Muscle of back (tissue), 13 donors: ENCODE measurements around the gene CNOT11. TPM values are rescaled to one million over a fixed set of nuclear protein-coding genes. Genes with fewer than 3 reads are reported as not detected.
"Not testable (repeated sequence)": the region's sequence is repeated elsewhere in the genome, so short reads cannot be mapped to it uniquely, and the experiment has no call there.

Source experiments
- DNase-seq, 3 donors: peaks; one replicate each; pipeline versions ENCODE4 v3.0.0 to v3.0.0-alpha.2; 2013
- long read RNA-seq, 9 donors: transcript quantifications; one replicate each; lab custom pipeline, GENCODE V29; 2026
- polyA plus RNA-seq, 10 donors: library from polyadenylated mRNA; unstranded; fragments of 120-200 nt; gene quantifications; one replicate each; pipeline ENCODE4 v1.2.1, GENCODE V29; 2013; ENCODE audit not compliant: insufficient read length in 10 of 10

The CNOT11 gene
- polyA plus RNA-seq, result 10 to 100 TPM; 27.8 to 42.0 (median 35.8) TPM
- long read RNA-seq, donor 1, transcript CNOT11-201 (7 exons, 2,599 nt), result major isoform, 10 of 15 reads
- long read RNA-seq, donor 1, partial matches to known transcripts, result 5 of 15 reads
- long read RNA-seq, donor 1, other reads (novel, unspliced or antisense), result 0 of 15 reads
- long read RNA-seq, donor 2, transcript CNOT11-201 (7 exons, 2,599 nt), result major isoform, 7 of 7 reads
- long read RNA-seq, donor 2, partial matches to known transcripts, result 0 of 7 reads
- long read RNA-seq, donor 2, other reads (novel, unspliced or antisense), result 0 of 7 reads
- long read RNA-seq, donor 3, result 0 reads
- long read RNA-seq, donor 4, transcript CNOT11-201 (7 exons, 2,599 nt), result major isoform, 8 of 8 reads
- long read RNA-seq, donor 4, partial matches to known transcripts, result 0 of 8 reads
- long read RNA-seq, donor 4, other reads (novel, unspliced or antisense), result 0 of 8 reads
- long read RNA-seq, donor 5, transcript CNOT11-201 (7 exons, 2,599 nt), result major isoform, 8 of 16 reads
- long read RNA-seq, donor 5, partial matches to known transcripts, result 8 of 16 reads
- long read RNA-seq, donor 5, other reads (novel, unspliced or antisense), result 0 of 16 reads
- long read RNA-seq, donor 6, transcript CNOT11-201 (7 exons, 2,599 nt), result major isoform, 11 of 32 reads
- long read RNA-seq, donor 6, partial matches to known transcripts, result 21 of 32 reads
- long read RNA-seq, donor 6, other reads (novel, unspliced or antisense), result 0 of 32 reads
- long read RNA-seq, donor 7, transcript CNOT11-201 (7 exons, 2,599 nt), result major isoform, 7 of 13 reads
- long read RNA-seq, donor 7, partial matches to known transcripts, result 5 of 13 reads
- long read RNA-seq, donor 7, other reads (novel, unspliced or antisense), result 0 of 13 reads
- long read RNA-seq, donor 8, transcript CNOT11-201 (7 exons, 2,599 nt), result major isoform, 5 of 32 reads
- long read RNA-seq, donor 8, partial matches to known transcripts, result 16 of 32 reads
- long read RNA-seq, donor 8, other reads (novel, unspliced or antisense), result 11 of 32 reads
- long read RNA-seq, donor 9, partial matches to known transcripts, result 0 of 3 reads
- long read RNA-seq, donor 9, other reads (novel, unspliced or antisense), result 0 of 3 reads

- peak; percentile 99 to 100 (median 100) for DNase-seq
Measured at GRCh38 chr2:101252408-101253012, at the start of gene CNOT11. TSS of gene CNOT11 (plus strand) at chr2:101252886. CDS start at chr2:101252965, 79 bp downstream.

DNA sequence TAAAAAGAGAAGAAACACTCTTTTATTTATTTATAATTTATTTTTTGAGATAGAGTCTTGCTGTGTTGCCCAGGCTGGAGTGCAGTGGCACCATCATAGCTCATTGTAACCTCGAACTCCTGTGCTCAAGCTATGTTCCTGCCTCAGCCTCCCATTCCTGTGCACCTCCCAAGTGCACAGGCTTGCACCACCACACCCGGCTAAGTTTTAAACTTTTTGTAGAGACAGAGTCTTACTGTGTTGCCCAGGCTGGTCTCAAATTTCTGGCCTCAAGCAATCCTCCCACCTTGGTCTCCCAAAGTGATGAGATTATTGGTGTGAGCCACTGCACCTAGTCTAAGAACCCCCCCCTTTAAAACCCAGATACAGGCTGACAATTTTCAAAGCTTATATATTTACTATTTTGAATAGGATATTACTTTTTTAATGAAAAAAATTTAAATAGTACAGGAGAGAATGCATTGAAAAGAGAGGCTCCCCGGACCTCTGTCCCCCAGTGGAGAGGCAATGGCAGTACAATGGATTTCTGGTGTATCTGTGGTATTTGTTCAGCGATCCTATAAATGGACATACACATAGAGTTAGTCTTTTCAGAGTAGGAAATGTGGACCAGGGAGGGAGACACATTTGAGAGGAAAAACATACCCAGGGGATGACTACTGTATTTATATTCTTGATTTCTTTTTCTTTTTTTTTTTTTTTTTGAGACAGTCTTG, 48.1 kb upstream of the CNOT11 start:
- DNase-seq, result no peak

GRCh38 chr2:101205521-101206479, 46.9 kb upstream of the CNOT11 start:
- peak; percentile 57 to 80 (median 62) for DNase-seq

GRCh38 chr2:101208830-101209229, 43.9 kb upstream of the CNOT11 start:
- no peak for DNase-seq

GRCh38 chr2:101219246-101219645, 33.4 kb upstream of the CNOT11 start:
- no peak for DNase-seq

DNA sequence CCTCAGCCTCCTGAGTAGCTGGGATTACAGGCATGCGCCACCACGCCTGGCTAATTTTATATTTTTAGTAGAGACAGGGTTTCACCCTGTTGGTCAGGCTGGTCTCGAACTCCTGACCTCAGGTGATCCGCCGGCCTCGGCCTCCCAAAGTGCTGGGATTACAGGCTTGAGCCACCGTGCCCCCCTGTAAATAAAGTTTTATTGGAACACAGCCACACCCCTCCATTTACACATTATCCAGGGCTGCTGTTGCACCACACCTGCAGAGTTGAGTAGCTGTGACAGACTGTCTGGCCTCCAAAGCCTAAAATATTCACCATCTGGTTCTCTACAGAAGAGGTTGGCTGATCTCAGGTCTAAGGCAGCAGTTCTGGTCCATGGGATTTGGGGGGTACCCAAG, 32.6 kb upstream of the CNOT11 start:
- DNase-seq, result not testable (repeated sequence)

DNA sequence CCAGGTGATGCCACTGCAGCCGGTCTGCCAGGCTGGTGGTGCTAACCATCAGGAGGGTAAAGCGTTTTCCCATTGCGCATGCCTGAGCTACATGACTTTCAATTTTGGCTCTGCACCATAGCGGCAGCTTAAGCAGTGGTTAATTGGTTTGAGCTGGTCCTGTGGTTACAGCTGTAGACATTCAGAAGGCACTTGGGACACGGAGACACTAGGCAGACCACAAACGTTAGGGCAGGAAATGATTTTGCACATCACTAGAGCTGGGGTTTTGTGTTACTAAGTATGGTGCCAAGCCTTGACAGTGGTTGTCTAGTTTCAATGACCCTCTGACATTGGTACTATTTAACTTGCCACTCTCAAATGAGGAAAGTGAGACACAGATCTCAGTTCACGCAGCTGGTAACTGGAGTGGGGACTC, 28.9 kb upstream of the CNOT11 start:
- DNase-seq, result no peak

- no peak for DNase-seq
Measured at GRCh38 chr2:101230541-101231001, 22.1 kb upstream of the CNOT11 start.

- DNase-seq, result no peak
Measured at GRCh38 chr2:101231240-101231639, 21.4 kb upstream of the CNOT11 start.

DNA sequence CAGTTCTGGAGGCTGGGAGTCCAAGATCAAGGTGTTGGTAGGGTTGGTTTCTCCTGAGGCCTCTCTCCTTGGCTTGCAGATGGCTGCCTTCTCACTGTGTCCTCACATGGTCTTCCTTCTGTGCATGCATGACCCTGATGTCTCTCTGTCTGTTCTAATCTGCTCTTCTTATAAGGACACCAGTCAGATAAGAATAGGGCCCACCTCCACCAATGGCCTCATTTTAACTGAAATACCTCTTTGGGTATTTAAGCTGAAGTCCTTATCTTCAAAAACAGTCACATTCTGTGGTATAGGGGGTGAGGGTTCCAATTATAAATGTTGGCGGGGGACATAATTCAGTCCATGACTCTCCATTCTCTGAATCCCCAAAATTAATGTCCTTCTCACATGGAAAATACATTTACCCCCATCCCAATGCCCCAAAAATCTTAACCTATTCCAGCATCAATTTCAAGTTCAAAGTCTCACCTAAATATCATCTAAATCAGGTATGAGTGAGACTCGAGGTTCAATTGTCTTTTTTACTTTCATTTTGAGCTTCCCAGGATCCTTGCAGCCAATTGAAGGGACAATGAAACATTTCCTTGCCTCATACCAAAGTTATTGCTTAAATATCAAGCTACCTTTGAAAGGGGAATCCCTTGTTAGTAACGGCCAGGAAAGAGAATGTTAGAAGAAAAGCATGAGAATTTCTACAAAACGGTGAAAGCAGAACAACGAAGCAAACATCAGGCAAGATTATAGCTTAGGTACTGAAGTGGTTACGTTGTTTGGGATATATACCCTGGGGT, 20.6 kb upstream of the CNOT11 start:
- DNase-seq, result no peak

DNA sequence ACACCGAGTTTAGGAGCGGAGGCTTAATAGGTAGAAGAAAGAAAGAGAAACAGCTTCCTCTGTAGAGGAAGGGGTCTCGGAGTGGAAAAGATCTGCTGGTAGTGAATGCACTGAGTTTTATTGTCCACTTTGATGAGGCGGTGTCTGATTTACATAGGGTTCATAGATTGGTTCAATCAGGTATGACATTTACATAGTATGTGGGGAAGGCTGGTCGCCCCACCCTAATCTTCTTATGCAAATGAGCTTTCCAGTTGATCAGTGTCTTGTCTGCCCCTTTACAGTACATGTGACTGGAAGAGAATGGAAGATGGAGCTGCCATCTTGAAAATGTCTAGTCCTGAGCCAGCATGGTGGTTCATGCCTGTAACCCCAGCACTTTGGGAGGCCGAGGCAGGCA, 19.9 kb upstream of the CNOT11 start:
- DNase-seq, result no peak

DNA sequence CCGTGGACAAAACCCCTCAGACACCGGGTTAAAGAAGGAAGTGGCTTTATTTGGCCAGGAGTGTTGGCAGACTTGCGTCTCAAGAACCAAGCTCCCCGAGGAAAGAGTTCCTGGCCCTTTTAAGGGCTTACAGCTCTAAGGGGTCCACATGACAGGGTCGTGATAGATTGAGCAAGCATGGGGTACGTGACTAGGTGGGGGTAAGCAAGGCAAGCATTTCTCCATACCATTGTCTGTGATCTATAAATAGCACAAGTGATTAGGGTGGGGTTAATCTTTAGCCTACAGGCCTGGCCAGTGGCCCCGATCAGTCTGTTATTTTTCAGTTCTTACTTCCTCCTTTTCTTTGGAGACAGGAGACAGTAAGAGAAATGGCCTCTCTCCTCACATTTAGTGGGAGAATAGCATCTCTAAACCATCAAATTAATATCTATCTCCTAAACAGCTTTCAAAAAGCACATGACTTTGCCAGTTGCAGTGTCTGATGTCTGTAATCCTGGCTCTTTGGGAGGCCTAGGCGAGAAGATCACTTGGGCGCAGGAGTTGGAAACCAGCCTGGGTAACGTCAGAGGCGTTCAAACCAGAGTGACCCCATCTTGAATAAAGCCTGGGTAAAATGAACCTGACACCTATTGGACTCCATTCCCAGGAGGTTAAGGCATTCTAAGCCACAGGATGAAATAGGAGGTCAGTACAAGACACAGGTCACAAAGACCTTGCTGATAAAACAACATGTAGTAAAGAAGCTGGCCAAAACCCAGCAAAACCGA, 18.3 kb upstream of the CNOT11 start:
- DNase-seq, result no peak

- not testable (repeated sequence) for DNase-seq
Measured at GRCh38 chr2:101235956-101236355, 16.7 kb upstream of the CNOT11 start.

GRCh38 chr2:101237944-101238343, 14.7 kb upstream of the CNOT11 start:
- DNase-seq, result peak in 2 of 3 donors; percentile 24 to 30

GRCh38 chr2:101238930-101239759, 13.5 kb upstream of the CNOT11 start:
- no peak for DNase-seq

DNA sequence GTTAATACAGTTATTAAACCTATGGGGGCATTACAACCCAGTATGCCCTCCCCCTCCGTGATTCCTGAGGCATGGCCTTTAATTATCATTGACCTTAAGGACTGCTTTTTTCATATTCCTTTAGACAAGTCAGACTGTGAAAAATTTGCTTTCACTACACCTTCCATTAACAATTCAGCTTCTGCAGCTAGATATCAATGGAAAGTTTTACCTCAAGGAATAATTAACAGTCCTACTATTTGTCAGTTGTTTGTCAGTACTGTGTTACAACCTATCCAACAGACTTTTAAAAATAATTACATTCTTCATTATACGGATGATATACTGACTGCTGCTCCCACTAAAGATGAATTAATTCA, 12.9 kb upstream of the CNOT11 start:
- DNase-seq, result not testable (repeated sequence)

DNA sequence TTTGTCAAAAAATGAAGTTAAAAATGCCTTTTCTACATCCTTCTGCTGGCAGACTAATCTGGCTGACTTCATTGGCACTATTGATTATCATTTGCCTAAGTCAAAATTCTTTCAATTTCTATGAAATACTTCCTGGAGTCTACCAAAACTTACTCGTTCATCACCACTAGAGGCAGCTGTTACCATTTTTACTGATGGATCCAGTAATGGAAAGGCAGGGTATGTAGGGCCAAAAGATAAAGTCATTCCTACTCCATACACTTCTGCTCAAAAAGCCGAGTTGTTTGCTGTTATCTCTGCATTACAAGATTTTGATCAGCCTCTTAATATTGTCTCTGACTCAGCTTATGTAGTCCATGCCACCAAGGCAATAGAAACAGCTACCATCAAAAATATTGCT, 12.0 kb upstream of the CNOT11 start:
- DNase-seq, result not testable (repeated sequence)
